ENCODE measurements around the gene ESYT2. TPM values are rescaled to one million over a fixed set of nuclear protein-coding genes. Genes with fewer than 3 reads are reported as not detected.

ESYT2 gene
- total and polyA plus RNA-seq, 2 of the 4 experiments (the other 2 are of a cell fraction): 26.7 to 69.9 TPM

DNA sequence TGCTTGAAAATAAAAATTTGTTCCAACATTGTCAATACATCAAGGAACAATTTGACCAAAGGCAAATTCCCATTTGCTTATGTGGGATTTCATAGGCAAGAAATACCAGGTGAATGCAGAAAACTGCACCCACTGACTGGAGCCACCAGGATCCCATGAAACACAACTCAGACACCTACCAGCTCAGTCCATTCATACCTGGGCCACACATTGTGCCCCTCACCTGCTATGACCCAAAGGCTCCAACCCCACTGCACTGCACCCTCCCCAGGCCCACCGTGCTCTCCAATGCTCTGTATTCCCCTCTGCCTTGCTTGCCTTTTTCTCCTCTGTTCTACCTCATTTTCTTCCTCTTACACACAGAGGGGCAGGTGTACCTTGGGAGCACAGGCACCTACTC, 130.0 kb downstream of the ESYT2 start:
- no peak overlapping the region for H3K27ac ChIP-seq (ENCODE audit: insufficient read depth, low read length)
- POLR2A ChIA-PET (ENCODE audit: unreplicated experiment): no interaction called here
- in situ Hi-C loops (cut with MboI; ENCODE audit: low sequenced_read_pairs): loop anchor here (5.0 kb wide), 1 partner anchor 278 kb away; no protein-coding TSS in a partner anchor
- TF ChIP-seq RFX5 (IDR thresholded peaks at IDR 0.05; ENCODE audit: low read depth, low read length) (no peak), RAD21 (IDR thresholded peaks at IDR 0.05; ENCODE audit: low read length) (no peak), CHD1 (IDR thresholded peaks at IDR 0.05; ENCODE audit: low read depth, low read length) (no peak), NFE2L2 (IDR thresholded peaks at IDR 0.05; ENCODE audit: low read depth, low read length) (no peak), MAZ (IDR thresholded peaks at IDR 0.05; ENCODE audit: borderline replicate concordance, low read depth, low read length) (no peak), CEBPB (IDR thresholded peaks at IDR 0.05; ENCODE audit: low read depth, low read length) (no peak), POLR2A (IDR thresholded peaks at IDR 0.05; ENCODE audit: low read depth, low read length) (no peak)
- TF ChIP-seq, protein P1, sequence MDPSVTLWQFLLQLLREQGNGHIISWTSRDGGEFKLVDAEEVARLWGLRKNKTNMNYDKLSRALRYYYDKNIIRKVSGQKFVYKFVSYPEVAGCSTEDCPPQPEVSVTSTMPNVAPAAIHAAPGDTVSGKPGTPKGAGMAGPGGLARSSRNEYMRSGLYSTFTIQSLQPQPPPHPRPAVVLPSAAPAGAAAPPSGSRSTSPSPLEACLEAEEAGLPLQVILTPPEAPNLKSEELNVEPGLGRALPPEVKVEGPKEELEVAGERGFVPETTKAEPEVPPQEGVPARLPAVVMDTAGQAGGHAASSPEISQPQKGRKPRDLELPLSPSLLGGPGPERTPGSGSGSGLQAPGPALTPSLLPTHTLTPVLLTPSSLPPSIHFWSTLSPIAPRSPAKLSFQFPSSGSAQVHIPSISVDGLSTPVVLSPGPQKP (IDR thresholded peaks at IDR 0.05; ENCODE audit: borderline replicate concordance, low read depth, low read length): no peak
- TF ChIP-seq, protein P2, sequence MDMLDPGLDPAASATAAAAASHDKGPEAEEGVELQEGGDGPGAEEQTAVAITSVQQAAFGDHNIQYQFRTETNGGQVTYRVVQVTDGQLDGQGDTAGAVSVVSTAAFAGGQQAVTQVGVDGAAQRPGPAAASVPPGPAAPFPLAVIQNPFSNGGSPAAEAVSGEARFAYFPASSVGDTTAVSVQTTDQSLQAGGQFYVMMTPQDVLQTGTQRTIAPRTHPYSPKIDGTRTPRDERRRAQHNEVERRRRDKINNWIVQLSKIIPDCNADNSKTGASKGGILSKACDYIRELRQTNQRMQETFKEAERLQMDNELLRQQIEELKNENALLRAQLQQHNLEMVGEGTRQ (IDR thresholded peaks at IDR 0.05; ENCODE audit: low read depth, low read length): no peak
- H2BK20ac ChIP-seq (ENCODE audit: low read depth, low read length): no peak overlapping the region
- H3K36me3 ChIP-seq (ENCODE audit: control insufficient read depth, insufficient read depth, low read length): peaks cover 4% of the 10 kb centered on the region; the same call in 1 of the 2 replicates
- no peak overlapping the region for H4K91ac ChIP-seq (ENCODE audit: insufficient read depth, low read depth, low read length)
- H4K5ac ChIP-seq (ENCODE audit: low read depth, low read length): no peak overlapping the region
- no peak overlapping the region for H3K56ac ChIP-seq (ENCODE audit: extremely low read depth, insufficient read depth, low read length)
- dilution Hi-C loops (cut with HindIII; ENCODE audit: low sequenced_read_pairs, unreplicated experiment): no loop called here
- 0% methylated on average over 1 of the region's 1 CpG; no CpG with 5 or more reads in 1 of the 2 experiments for WGBS, 2 experiments (ENCODE audit: extremely low coverage in 2 of 2, insufficient read length in 1 of 2)
- H3K9me1 ChIP-seq (ENCODE audit: insufficient read depth, low read length): peaks cover 11% of the 10 kb centered on the region
- peaks cover 39 to 56% of the 10 kb centered on the region in 2 experiments for H3K79me1 ChIP-seq (ENCODE audit: low read depth in 1 of 2, low read length in 2 of 2)
- no peaks in the 10 kb centered on the region for H3K9me3 ChIP-seq (ENCODE audit: control insufficient read depth, insufficient read depth, low read length)
- no peak overlapping the region for H2AK5ac ChIP-seq (ENCODE audit: low read depth, low read length)
- H2BK5ac ChIP-seq (ENCODE audit: low read depth, low read length, poor library complexity, severe bottlenecking): no peak overlapping the region
- intact Hi-C loops (cut with micrococcal nuclease): no loop called here
- peaks cover 7% of the 10 kb centered on the region for H3K4me1 ChIP-seq (ENCODE audit: control insufficient read depth, insufficient read depth, low read length)
- DNase-seq: no peak
- H3K18ac ChIP-seq (ENCODE audit: low read depth, low read length): no peak overlapping the region
- no peak overlapping the region for H2BK15ac ChIP-seq (ENCODE audit: low read depth, low read length)
- H3K14ac ChIP-seq (replicated peaks; ENCODE audit: low read depth, low read length): no peak overlapping the region
- no peak overlapping the region for H3K9ac ChIP-seq (ENCODE audit: low read depth, low read length)
- H3K23ac ChIP-seq (ENCODE audit: low read depth, low read length): no peak overlapping the region
- H2BK120ac ChIP-seq (ENCODE audit: low read depth, low read length): no peak overlapping the region
- no peak overlapping the region for H3K4ac ChIP-seq (ENCODE audit: low read depth, low read length)
- CTCF ChIA-PET: interaction anchor here (0.7 kb wide), 1 partner anchor 127 kb away, joined by 4 read pairs; no protein-coding TSS in a partner anchor
- H4K8ac ChIP-seq (ENCODE audit: low read depth in 2 of 2, low read length in 2 of 2): no peak overlapping the region; a peak in 1 of 4 replicates
- no peak overlapping the region for H3K4me3 ChIP-seq (ENCODE audit: insufficient read depth, low read depth, low read length)
- no peak overlapping the region for H3K4me2 ChIP-seq (ENCODE audit: low read depth, low read length)
- H2AFZ ChIP-seq (replicated peaks; ENCODE audit: low read length, poor library complexity): no peak overlapping the region
- H4K20me1 ChIP-seq (ENCODE audit: insufficient read depth, low read length): no peaks in the 10 kb centered on the region
- no peaks in the 10 kb centered on the region for H3K27me3 ChIP-seq (ENCODE audit: control insufficient read depth, insufficient read depth, low read length)
- ATAC-seq (ENCODE audit: low read depth): no peak
- H2AK9ac ChIP-seq (replicated peaks; ENCODE audit: low read depth, low read length, poor library complexity): no peak overlapping the region
- no TSS peak for BruUV-seq (replicated peaks)
